DMS 273 (cell line): Measurements from ENCODE around the gene JAML.

Experiments
- DNase-seq: peaks from one replicate; lab custom pipeline; 2025; ENCODE audit not compliant: unreplicated experiment; lab: John Stamatoyannopoulos, UW

JAML gene

DNA sequence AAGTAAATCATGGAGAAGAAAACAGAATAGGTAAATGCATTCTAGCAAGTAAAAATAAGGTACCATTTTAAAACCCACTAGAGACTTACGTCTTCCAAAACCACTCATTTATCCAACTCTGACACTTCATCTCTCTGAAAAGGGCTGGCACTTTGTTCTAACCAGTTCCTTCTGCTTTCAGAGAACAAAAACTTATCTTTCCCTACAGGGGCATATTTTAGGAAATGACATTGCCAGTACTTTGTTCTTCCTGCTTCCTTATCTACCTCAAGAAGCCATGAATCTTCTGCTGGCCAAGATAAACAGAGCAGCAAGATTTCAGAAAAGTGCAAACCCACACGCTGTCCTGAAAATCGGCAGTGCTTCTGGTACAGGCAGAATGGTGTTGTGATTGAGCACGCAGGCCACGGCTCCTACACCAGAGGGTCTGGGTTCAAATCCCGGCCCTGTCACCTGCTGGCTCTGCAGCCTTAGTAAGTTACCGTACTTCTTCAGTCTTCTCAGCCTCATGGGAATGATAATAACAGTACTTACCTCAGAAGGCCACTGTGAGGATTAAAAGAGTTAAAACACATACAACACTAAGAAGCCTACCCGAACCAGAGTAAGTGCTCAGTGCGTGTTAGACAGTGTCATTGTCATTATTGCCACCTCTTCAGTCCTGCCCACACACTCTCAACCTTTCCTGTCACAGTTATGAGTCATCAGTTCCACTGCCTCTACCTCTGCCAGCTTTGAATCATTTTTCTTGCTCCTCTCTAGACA, 16.4 kb upstream of the JAML start:
- no peak for DNase-seq

DNA sequence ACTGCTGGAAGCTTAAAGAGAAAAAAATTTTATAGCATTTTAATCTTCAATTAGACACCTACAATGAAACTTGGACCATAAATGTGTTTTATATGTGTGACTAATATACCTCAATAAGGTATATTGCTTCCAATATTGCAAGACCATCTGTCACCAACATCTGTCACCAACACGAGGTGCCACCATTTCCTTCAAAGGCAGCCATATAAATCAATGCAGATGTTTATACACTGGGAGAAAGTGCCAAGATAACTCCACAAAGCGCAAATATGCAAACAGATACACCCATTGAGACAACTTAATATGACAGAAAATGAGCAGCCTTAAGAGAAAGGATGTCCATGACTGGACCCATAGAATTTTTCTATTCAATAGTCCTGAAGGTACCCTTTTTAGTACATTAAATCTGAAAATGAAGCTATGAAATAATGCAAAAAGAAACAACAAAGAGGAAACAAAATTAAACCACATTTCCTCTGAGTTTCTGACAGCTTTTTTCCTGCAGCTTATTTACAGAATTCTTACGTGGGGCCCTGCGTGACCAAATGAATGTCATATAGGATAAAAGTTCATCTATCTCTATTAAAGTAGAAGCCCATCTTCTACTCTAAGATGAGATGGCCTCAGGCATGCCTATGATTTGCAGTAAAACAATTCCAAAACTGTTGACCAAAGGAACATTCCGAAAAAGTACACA, 14.8 kb upstream of the JAML start:
- peak; percentile 53 for DNase-seq

DNA sequence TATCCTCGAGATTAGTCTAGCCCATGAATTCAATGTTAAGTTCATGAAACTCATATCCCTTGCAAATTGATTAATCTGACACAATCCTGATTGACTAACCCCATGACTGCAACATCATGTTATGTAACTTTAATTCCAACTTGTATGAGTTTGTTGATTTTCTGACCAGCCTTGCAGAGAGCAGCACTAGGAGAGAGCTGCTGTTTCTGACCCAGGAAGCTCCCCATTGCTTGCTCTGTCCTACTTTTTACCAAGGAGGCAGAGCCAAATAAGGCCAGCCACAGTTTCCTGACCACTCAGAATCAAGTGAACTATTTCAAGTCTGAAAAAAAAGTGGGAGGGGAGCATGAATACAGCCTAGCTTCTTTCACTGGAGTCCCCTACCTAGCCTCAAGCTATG, 14.1 kb upstream of the JAML start:
- no peak for DNase-seq

DNA sequence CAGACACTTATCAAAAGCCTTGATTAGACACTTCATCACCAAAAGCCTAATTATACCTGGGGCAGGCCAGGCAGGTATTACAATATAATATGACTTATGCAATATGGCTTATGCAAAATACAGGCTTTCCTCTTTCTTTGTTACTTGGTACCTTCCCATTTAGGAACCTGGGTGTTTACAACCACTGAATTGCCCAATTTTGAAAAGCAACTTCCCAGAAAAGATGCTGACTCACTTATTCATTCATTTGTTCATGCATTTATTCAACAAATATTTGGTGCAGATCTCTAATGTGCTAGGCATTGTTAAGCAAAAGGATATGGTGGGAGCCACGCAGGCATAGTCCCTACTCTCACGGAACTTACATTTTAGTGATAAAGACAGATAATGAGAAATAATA, 13.6 kb upstream of the JAML start:
- DNase-seq, result no peak

DNA sequence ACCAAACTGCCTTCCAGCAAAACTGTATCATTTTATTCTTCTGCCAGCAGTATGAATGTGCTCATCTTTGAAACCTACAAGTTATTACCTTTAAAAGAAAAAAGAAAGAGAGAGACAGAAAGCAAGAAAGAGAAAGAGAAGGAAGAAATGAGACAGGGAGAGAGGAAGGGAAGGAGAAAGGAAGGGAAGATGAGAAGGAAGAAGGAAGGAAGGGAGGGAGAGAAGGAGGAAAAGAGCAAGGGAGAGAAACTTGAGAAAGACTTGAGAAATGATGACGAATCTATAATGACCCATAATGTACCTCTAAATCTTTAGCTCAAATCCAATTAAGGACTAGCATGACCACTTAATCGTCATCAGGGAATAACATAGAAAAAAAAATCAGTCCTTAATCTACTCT, 11.4 kb upstream of the JAML start:
- no peak for DNase-seq

DNA sequence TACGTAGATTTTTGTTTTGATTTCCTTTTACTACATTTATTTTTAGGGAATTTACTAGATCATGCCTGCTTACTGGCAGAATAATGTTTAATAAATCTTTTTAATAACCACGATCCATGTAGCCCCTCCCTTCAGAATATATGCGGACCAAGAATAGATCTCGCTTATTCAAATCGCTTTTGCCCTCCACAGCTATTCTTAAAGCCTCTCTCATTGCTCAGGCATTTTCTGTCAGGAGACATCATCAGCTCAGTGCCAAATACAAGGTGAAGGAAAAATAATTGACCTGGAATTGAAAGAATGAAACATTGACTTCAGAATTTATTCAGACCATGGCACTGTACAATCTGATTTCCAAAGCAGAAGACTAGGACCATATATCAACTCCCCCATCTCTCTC, 10.0 kb upstream of the JAML start:
- DNase-seq, result no peak

DNA sequence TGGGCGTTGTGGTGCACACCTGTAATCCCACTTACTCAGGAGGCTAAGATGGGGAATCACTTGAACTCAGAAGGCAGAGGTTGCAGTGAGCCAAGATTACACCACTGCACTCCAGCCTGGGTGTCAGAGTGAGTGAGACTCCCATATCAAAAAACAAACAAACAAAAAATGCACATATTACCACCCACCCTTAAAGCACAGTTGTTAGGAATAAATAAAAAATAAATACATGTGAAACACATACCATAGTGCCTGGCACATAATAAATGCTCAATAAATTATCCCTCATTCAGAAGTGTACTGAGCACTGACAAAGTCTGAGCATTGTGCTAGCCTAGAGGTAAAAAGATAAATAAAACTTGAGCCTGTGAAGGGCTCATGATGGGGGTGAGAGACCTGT, 9.0 kb upstream of the JAML start:
- DNase-seq, result no peak

DNA sequence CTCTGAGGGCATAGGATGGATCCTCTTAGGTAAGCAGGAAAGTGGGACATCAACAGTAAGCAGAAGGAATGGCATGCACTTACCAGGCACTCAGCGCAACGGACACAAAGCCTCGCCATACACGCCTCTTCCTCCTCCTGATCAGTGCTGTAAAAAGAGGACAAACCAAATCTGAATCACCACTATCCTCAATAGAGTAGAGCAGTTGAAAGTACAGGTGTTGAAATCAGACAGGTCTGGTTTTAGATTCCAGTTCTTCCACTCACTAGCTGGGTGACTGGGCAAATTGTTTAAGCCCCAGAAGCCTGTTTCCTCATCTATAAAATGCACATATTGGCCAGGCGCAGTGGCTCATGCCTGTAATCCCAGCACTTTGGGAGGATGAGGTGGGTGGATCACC, 8.6 kb upstream of the JAML start:
- DNase-seq, result no peak

DNA sequence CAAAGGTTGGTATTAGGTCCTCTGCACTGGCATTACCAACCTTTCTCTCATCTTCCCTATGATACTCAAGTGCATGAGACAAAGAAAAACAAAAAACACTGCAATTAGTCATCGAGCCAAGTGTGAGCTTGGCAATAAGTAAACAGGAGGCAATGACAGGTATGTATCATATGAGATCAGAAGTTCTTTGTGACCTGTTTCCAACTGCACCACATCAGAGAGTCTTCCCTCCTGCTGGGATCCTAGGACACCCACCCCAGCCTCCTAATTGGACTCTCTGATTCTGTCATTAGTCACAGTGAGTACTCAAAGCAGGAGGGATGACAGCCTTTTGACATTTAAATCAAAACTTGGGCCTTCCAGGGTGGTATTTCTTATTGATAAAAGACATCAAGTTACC, 7.8 kb upstream of the JAML start:
- no peak for DNase-seq

DNA sequence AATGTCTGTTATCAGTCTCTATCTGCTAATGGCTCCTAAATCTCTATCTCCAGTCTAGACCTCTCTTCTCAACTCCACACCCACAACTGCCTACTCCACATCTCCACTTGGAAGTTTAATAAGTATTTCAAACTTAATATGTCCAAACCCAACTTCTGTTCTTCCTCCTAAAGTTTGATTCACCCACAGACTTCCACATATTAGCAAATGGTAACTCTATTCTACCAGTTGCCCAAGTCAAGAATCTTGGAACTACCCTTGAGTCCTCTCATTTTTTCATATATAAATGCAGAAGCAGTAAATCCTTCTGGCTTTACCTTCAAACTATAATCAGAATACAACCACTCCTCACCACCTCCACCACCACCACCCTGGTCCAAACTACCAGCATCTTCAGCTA, 6.7 kb upstream of the JAML start:
- no peak for DNase-seq

DNA sequence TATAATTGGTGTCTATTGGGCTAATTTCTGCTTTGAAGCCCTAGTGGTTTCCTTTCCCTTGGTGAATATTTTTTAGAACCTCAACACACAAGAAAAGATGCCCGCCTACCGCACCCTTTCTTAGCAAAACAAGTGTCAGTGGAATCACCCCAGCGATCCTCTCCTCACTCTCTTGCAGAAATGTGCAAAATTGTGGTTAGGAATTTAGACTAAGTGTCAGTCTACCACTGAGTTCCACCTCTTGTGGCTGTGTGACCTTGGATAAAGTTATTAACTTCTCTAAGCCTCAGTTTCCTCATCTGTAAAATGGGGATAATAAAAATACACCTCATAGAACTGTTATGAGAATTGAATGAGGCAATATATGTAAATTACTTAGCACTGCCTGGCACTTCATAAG, 5.3 kb upstream of the JAML start:
- no peak for DNase-seq

DNA sequence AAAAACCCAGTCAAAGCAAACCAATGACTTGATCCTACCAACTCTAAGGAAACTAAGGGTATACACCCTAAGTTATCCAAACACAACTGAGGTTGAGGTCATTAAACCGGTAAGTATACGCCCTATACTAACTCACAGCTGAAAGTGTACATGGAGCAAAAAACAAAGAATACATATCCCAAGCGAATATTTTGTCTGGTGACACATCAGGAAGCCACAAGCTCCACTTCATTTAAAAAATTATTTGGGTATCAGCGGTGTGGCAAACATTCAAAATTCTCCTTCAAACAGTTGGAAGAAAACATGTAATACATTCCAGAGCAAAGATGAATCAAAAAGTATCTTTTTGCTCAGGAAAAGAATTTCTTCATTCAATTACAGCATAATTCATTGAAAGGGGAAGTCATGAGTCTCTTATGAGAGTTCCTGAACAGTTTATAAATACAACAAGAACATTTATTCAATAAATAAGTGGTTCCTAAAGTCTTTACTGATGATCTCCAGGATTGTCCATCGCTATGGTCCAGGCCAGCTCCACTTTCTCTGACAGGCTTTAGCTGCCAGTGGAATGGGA, 4.5 kb upstream of the JAML start:
- no peak for DNase-seq

DNA sequence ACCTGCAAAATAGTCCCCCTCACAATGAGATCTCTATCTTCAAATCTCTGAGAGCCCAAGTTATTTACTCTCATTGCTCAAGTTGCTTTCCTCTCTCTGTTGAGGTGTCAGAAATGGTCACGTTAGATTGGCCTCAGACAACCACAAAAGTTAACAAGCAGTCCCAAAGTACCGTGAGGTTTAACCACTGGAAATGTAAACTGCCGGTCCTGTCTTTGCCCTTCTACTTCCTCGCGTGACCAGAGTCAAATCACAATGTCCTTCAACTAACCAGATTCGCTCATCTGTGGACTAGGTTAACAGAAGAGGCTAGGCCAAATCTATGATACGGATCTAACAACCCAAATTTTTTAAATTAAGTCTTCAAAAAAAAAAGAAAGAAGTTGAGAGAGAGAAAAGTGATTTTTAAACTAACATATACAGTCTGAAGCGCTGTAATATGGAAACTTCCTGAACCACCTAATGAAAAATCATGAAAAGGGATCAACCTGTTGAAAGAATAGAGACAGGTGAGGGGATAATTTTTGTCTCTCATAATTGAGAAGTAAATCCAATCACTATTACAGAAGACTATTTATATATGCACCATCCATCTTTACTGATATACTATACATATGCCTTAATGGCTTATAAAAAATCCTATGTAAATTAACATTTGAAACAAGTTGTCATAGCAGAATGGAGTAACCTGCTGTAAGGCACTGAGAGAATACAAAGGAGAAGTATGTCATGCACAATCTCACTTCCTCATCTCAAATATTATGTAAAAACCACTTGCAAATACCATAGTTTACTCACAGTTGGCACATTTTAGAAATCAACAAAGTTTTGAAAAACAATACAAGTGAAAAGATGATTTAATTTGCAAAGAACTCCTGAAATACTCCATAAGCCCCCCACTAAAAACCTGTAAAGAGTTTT, 3.3 kb upstream of the JAML start:
- no peak for DNase-seq

DNA sequence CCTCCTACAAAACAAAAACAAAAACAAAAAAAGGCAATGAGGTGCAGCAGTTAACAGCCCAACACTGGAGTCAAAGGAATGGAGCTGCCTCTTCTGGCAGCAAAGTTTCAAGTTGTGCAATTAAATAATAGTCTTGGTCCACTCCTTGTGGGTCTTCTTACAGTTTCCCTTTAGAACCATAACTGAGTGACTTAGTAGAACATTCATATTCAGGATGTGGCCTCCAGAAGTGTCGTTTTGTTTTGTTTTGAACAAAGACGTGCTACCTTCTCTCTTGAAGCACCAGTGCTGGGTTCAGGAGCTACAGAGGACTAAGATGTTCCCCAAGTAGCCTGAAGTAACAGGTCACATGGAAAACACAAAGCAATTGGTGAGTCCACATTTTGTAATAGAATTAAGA, 2.0 kb upstream of the JAML start:
- DNase-seq, result no peak

DNA sequence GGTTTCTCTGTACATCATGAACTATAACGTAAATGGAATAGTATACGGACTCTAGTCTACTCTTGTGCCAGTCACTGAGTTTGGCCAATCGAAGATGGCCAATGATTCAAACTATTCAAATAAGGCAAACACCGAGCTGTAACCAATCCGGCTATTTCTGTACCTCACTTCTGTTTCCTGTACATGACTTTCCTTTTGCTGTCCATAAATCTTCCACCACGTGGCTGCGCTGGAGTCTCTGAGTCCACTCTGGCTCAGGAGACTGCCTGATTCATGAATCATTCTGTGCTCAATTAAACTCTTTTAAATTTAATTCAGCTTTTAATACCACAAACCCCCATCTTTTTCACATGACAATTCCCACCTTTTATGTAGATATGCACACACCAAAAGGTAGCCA, 1.5 kb upstream of the JAML start:
- no peak for DNase-seq

DNA sequence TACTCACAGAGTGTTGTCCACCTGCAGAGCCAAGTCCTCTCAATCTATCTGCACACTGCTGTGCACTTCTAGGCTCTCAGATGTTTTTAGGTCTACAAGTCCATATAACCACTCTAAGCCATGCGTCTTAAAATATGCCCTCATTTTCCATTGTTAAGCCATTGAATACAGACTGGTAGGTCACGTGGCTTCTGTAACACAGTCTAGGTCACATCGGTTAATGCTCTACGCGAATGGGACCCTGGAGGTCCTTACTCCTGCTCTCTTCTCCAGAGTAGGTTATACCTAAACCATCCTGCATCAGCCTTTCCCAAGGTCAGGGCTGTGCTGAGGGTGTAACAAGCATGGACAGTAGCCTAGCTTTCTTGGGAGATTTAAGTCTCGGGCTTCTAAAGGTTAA, 819 bp downstream of the JAML start:
- no peak for DNase-seq

DNA sequence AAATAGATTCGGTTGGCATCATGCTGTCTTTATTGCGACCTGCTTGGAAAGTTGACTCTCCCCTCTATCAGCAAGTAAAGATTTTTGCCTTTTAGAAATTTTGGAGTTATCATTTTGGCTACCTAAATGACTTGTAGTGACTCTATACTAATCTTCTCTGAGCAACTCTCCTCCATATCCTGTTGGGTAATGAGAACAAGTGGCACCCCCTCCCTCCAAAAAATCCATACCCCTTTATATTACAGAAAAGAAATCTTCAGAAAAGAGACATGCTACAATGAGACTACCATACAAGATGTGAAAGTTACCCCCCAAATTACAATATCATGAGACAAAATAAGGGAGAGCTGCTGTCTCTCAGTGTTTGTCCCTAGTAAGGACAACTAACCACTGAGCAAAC, 1.2 kb downstream of the JAML start:
- DNase-seq, result no peak

DNA sequence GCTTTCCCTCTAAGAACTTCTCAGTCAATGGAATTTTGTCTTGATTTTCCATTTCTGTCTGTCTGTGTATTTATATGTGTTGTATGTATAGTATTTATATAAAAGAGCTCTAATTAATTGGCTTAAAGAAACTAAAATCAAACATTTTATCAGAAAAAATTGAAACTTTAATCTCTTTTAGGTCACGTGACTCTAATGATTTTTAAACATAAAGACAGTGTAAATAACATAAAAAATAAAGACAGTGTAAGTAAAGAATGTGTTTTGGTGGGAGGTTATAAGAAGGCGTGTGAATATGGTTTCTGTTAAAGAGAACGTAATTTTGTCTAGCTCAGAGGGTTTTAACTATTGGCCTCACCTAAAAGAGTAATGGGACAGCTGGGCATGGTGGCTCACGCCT, 2.4 kb downstream of the JAML start:
- no peak for DNase-seq

DNA sequence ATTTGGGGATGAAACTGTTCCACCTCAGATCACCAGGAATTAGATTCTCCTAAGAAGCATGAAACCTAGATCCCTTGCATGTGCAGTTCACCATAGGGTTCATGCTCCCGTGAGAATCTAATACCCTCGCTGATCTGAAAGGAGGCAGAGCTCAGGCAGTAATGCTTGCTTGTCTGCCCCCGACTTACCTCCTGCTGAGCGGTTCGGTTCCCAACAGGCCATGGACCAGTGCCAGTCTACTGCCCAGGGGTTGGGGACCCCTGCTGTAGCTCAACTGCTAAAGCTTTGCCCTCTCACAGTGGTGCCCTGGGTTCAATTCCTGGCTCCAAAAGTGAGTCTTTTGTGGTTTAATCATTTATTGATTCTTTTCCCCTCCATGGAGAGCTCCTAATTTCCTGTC, 3.4 kb downstream of the JAML start:
- no peak for DNase-seq

DNA sequence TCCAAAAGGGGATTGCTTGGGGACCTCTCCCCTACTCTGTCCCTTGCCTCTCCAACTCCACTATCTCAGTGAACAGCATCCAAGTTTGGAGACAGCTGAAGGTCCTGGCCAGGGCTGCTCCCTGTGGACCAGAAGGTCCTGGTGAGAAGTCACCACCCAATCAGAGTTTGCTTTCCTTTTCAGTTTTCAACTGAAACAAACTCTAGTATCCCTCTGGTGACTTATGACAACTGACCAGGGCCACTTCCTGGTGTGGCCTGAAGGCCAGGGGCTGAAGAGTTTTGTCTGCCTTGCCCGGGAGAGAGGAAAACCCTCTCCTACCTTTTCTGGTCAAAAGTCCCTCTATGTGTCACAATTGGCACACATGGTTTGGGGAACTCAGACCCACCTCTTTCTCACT, 5.1 kb downstream of the JAML start:
- DNase-seq, result no peak

DNA sequence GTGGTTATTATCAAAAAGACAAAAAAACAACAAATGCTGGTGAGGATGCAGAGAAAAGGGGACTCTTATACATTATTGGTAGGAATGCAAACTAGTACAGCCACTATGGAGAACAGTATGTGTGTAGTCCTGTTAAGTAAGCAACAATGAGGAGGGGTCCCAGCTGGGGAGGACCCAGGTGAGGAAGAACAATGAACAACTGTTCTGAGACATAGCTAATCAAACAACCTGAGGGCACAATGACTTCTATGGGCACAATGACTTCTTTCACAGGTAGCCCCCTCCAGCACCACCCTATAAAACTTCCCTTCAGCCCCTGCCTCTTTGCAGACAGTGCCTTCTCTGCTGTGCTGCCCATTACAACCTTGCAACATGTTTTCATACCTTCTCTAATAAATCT, 5.6 kb downstream of the JAML start:
- no peak for DNase-seq

DNA sequence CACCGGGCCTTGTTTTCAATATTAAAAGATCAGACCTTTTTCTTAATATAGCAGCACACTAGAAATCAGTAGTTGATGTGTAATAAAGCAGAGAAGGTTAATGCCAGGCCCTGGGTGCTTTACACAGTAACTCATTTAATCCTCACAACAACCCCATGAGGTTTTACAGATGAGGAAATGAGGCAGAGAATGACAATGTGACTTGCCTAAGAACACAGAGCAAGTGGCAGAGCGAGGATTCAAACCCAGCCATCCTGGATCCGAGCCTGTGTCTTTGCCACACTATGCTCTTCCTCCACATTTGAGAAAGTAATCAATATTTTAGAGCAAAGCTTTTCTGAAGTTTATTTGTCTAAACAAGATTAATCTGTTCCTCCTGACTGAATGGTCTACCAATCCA, 7.2 kb downstream of the JAML start:
- DNase-seq, result no peak
